Measurements from ENCODE around the gene GADD45A. TPM values are rescaled to one million over a fixed set of nuclear protein-coding genes. Genes with fewer than 3 reads are reported as not detected.

GADD45A gene
- total and polyA plus RNA-seq, 2 donors: 17.8 to 182 TPM

DNA sequence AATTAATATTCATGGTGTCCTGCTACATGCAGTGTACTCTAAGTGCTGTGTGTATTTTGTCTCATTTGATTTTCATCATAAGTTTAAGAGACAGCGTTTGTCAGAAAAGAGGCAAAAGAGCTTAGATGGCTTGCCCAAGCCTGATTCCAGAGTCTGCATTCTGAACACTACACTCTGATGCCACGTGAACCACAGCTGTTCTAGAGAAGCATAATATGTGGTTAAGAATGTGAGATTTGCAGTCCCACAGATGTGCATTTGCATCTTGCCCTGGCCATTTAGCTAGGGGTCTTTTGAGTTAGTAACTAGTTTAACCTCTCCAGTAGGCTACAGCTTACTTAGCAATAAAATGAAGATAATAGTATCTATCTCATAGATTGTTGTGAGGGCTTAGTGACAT lies 9.2 kb upstream of the GADD45A start:
- H3K27ac ChIP-seq (ENCODE audit: low read depth in 1 of 2, low read length in 1 of 2): no peak overlapping the region
- H3K36me3 ChIP-seq (ENCODE audit: control insufficient read depth in 2 of 2, insufficient read depth in 2 of 2, low read length in 1 of 2): no peaks in the 10 kb centered on the region
- no peak overlapping the region for H3K4me3 ChIP-seq (ENCODE audit: low read length in 2 of 2)
- peak in 6 of 9 donors; percentile 23 to 67 (median 30) for DNase-seq (ENCODE audit: low read depth in 6 of 9, low spot score in 9 of 9)
- no peaks in the 10 kb centered on the region for H3K9me3 ChIP-seq (ENCODE audit: control insufficient read depth in 2 of 2, insufficient read depth in 1 of 2, low read length in 1 of 2)
- H3K4me1 ChIP-seq (ENCODE audit: control insufficient read depth in 2 of 2, insufficient read depth in 2 of 2, low read length in 2 of 2): peaks cover 14 to 22% of the 10 kb centered on the region in 2 donors
- 13% methylated on average over 2 of the region's 2 CpGs for WGBS
- H3K27me3 ChIP-seq (ENCODE audit: control insufficient read depth in 2 of 2, insufficient read depth in 1 of 2, low read length in 1 of 2): no peaks in the 10 kb centered on the region

DNA sequence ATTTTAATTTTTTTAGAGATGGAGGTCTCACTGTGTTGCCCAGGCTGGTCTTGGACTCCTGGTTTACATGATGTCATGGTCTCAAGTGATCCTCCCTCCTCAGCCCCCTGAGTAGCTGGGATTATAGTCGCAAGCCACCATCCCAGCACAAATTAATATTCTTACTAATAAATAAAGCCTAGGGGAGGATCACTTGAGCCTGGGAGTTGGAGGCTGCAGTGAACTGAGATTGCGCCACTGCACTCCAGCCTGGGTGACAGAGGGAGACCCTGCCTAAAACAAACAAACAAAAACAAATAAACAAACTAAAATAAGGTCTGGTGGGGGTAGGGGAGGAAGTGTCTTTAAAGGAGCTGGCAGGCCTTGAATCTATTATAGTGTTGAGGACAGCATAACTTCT lies 8.7 kb upstream of the GADD45A start:
- WGBS: over 99% methylated on average over 2 of the region's 2 CpGs
- Histone ChIP-seq H3K27me3 (ENCODE audit: control insufficient read depth in 2 of 2, insufficient read depth in 1 of 2, low read length in 1 of 2) (no peaks in the 10 kb centered on the region), H3K36me3 (ENCODE audit: control insufficient read depth in 2 of 2, insufficient read depth in 2 of 2, low read length in 1 of 2) (no peaks in the 10 kb centered on the region), H3K9me3 (ENCODE audit: control insufficient read depth in 2 of 2, insufficient read depth in 1 of 2, low read length in 1 of 2) (no peaks in the 10 kb centered on the region), H3K4me3 (ENCODE audit: low read length in 2 of 2) (no peak overlapping the region), H3K27ac (ENCODE audit: low read depth in 1 of 2, low read length in 1 of 2) (no peak overlapping the region), H3K4me1 (ENCODE audit: control insufficient read depth in 2 of 2, insufficient read depth in 2 of 2, low read length in 2 of 2) (peaks cover 14 to 22% of the 10 kb centered on the region in 2 donors)
- DNase-seq (ENCODE audit: low read depth in 6 of 9, low spot score in 9 of 9): no peak

DNA sequence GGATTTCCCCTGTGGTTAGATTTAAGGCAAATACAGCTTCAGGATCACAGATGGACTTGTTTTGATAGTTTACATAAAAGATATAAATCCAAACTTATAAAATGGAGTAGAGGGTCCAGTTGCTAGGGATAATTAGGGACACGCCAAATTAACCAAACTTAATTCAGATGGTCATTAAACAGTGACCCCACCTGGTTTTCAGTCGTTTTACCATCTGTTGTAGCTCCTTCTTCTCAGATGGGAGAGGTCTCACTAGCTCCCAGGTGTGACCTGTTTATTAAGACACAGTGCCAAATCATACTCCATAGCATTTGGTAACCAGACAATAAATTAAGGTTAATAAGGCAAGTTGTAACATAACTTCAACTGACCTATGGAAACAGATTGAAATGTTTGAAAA lies 8.1 kb upstream of the GADD45A start:
- peaks cover 14 to 22% of the 10 kb centered on the region in 2 donors for H3K4me1 ChIP-seq (ENCODE audit: control insufficient read depth in 2 of 2, insufficient read depth in 2 of 2, low read length in 2 of 2)
- no peak overlapping the region for H3K4me3 ChIP-seq (ENCODE audit: low read length in 2 of 2)
- H3K36me3 ChIP-seq (ENCODE audit: control insufficient read depth in 2 of 2, insufficient read depth in 2 of 2, low read length in 1 of 2): no peaks in the 10 kb centered on the region
- no peaks in the 10 kb centered on the region for H3K9me3 ChIP-seq (ENCODE audit: control insufficient read depth in 2 of 2, insufficient read depth in 1 of 2, low read length in 1 of 2)
- H3K27me3 ChIP-seq (ENCODE audit: control insufficient read depth in 2 of 2, insufficient read depth in 1 of 2, low read length in 1 of 2): no peaks in the 10 kb centered on the region
- no peak overlapping the region for H3K27ac ChIP-seq (ENCODE audit: low read depth in 1 of 2, low read length in 1 of 2)
- no peak for DNase-seq (ENCODE audit: low read depth in 6 of 9, low spot score in 9 of 9)
- 89% methylated on average over 2 of the region's 2 CpGs for WGBS

DNA sequence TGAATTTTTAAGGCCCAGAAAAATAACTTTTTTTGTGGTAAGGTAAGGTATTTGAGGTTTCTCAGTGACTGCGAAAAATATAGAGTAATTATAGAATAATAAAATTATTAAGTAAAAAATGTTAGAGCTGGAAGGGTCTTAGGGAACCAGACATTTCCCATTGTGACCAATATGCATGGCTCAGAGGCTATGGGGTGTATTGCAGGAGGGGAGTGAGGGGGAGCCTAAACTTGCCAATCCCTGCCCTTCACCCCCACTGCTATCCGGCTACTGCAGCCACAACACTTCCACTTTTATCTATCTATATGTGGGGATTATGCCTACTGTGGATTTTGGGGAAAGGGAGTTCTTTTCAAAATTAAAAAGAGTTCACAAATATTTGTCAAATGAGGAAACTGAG lies 7.6 kb upstream of the GADD45A start:
- Histone ChIP-seq H3K4me1 (ENCODE audit: control insufficient read depth in 2 of 2, insufficient read depth in 2 of 2, low read length in 2 of 2) (peaks cover 14 to 22% of the 10 kb centered on the region in 2 donors), H3K27me3 (ENCODE audit: control insufficient read depth in 2 of 2, insufficient read depth in 1 of 2, low read length in 1 of 2) (no peaks in the 10 kb centered on the region), H3K4me3 (ENCODE audit: low read length in 2 of 2) (no peak overlapping the region), H3K27ac (ENCODE audit: low read depth in 1 of 2, low read length in 1 of 2) (no peak overlapping the region), H3K36me3 (ENCODE audit: control insufficient read depth in 2 of 2, insufficient read depth in 2 of 2, low read length in 1 of 2) (no peaks in the 10 kb centered on the region), H3K9me3 (ENCODE audit: control insufficient read depth in 2 of 2, insufficient read depth in 1 of 2, low read length in 1 of 2) (no peaks in the 10 kb centered on the region)
- WGBS: 96% methylated on average over 2 of the region's 2 CpGs
- no peak for DNase-seq (ENCODE audit: low read depth in 6 of 9, low spot score in 9 of 9)

- H3K4me3 ChIP-seq (ENCODE audit: low read length in 2 of 2): no peak overlapping the region
- no peak overlapping the region for H3K27ac ChIP-seq (ENCODE audit: low read depth in 1 of 2, low read length in 1 of 2)
- no peaks in the 10 kb centered on the region for H3K27me3 ChIP-seq (ENCODE audit: control insufficient read depth in 2 of 2, insufficient read depth in 1 of 2, low read length in 1 of 2)
- DNase-seq (ENCODE audit: low read depth in 6 of 9, low spot score in 9 of 9): no peak
- over 99% methylated on average over 2 of the region's 2 CpGs for WGBS
- peaks cover 14 to 22% of the 10 kb centered on the region in 2 donors for H3K4me1 ChIP-seq (ENCODE audit: control insufficient read depth in 2 of 2, insufficient read depth in 2 of 2, low read length in 2 of 2)
- no peaks in the 10 kb centered on the region for H3K9me3 ChIP-seq (ENCODE audit: control insufficient read depth in 2 of 2, insufficient read depth in 1 of 2, low read length in 1 of 2)
- H3K36me3 ChIP-seq (ENCODE audit: control insufficient read depth in 2 of 2, insufficient read depth in 2 of 2, low read length in 1 of 2): no peaks in the 10 kb centered on the region
These were observed 7.1 kb upstream of the GADD45A start for GRCh38 chr1:67677930-67678329.

DNA sequence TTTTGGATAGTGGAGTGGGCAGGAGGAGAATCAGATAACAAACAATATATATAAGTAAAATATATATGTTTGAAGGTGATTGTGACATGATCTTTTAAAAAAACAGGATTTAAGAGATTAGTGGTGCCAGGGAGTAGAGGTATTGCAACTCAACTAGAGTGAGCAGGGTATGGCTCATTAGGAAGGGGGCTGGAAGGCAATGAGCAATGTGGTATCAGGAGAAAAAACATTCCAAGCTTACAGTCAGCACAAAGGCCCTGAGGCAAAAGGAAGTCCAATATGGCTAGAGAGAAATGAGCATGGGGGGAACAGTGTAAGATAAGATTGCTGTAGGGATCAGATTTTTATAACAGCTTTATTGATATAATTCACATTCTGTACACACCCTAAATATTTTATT lies 5.3 kb upstream of the GADD45A start:
- H3K36me3 ChIP-seq (ENCODE audit: control insufficient read depth in 2 of 2, insufficient read depth in 2 of 2, low read length in 1 of 2): no peaks in the 10 kb centered on the region
- H3K4me3 ChIP-seq (ENCODE audit: low read length in 2 of 2): no peak overlapping the region
- peaks cover 17 to 23% of the 10 kb centered on the region in 2 donors for H3K4me1 ChIP-seq (ENCODE audit: control insufficient read depth in 2 of 2, insufficient read depth in 2 of 2, low read length in 2 of 2)
- no peaks in the 10 kb centered on the region for H3K9me3 ChIP-seq (ENCODE audit: control insufficient read depth in 2 of 2, insufficient read depth in 1 of 2, low read length in 1 of 2)
- H3K27ac ChIP-seq (ENCODE audit: low read depth in 1 of 2, low read length in 1 of 2): no peak overlapping the region
- H3K27me3 ChIP-seq (ENCODE audit: control insufficient read depth in 2 of 2, insufficient read depth in 1 of 2, low read length in 1 of 2): no peaks in the 10 kb centered on the region
- no peak for DNase-seq (ENCODE audit: low read depth in 6 of 9, low spot score in 9 of 9)

DNA sequence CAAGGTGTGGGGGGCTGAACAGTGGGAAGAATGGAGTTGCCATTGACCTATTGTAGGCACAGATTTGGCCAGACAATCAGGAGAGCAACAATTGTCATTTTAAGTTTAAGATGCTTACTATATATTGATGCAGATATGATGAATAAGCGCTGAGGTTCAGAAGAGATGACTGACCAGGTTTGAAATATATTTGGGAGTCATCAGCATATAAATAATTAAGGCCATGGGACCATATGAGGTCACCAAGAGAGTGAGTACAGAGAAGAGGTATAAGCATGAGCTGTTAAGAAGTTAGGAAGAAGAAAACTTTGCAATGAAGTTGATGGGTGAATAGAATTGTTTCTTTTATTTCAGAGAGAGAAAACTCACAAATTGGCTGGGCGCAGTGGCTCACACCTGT lies 4.5 kb upstream of the GADD45A start:
- Histone ChIP-seq H3K36me3 (ENCODE audit: control insufficient read depth in 2 of 2, insufficient read depth in 2 of 2, low read length in 1 of 2) (no peaks in the 10 kb centered on the region), H3K9me3 (ENCODE audit: control insufficient read depth in 2 of 2, insufficient read depth in 1 of 2, low read length in 1 of 2) (no peaks in the 10 kb centered on the region), H3K4me3 (ENCODE audit: low read length in 2 of 2) (no peak overlapping the region), H3K4me1 (ENCODE audit: control insufficient read depth in 2 of 2, insufficient read depth in 2 of 2, low read length in 2 of 2) (peaks cover 10 to 16% of the 10 kb centered on the region in 2 donors), H3K27ac (ENCODE audit: low read depth in 1 of 2, low read length in 1 of 2) (no peak overlapping the region), H3K27me3 (ENCODE audit: control insufficient read depth in 2 of 2, insufficient read depth in 1 of 2, low read length in 1 of 2) (no peaks in the 10 kb centered on the region)
- no peak for DNase-seq (ENCODE audit: low read depth in 6 of 9, low spot score in 9 of 9)
- over 99% methylated on average over 2 of the region's 2 CpGs for WGBS

DNA sequence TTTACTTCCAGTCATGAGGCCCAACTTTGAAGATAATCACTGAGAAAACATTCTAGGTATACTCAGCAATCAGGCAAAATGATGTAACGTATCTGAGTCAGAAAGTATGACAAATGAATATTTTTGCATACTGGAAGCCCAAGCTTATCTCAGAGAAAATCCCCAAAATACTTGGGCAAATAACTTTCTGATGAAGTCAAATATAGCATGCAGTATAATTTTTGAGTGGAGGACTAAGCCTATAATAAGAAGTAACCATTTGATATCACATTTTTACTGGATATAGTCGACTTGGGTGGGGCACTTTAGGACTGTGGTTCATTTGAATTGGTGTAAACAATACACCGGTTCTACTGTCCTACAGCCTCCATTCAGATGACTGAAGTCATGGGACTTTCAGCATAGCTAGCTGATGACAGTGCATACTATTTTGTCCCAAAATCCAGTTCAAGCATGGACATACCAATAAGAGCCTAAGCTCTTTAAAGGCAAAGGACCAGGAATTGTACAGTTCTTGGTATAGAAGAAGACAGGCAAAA lies 2.3 kb upstream of the GADD45A start:
- Histone ChIP-seq H3K9me3 (ENCODE audit: control insufficient read depth in 2 of 2, insufficient read depth in 1 of 2, low read length in 1 of 2) (no peaks in the 10 kb centered on the region), H3K27ac (ENCODE audit: low read depth in 1 of 2, low read length in 1 of 2) (no peak overlapping the region), H3K27me3 (ENCODE audit: control insufficient read depth in 2 of 2, insufficient read depth in 1 of 2, low read length in 1 of 2) (no peaks in the 10 kb centered on the region), H3K36me3 (ENCODE audit: control insufficient read depth in 2 of 2, insufficient read depth in 2 of 2, low read length in 1 of 2) (peaks cover 0 to 6% of the 10 kb centered on the region in 2 donors), H3K4me3 (ENCODE audit: low read length in 2 of 2) (no peak overlapping the region), H3K4me1 (ENCODE audit: control insufficient read depth in 2 of 2, insufficient read depth in 2 of 2, low read length in 2 of 2) (peaks cover 10 to 12% of the 10 kb centered on the region in 2 donors)
- 96% methylated on average over 3 of the region's 3 CpGs for WGBS
- DNase-seq (ENCODE audit: low read depth in 6 of 9, low spot score in 9 of 9): no peak

- Histone ChIP-seq H3K36me3 (ENCODE audit: control insufficient read depth in 2 of 2, insufficient read depth in 2 of 2, low read length in 1 of 2) (peaks cover 0 to 9% of the 10 kb centered on the region in 2 donors), H3K4me1 (ENCODE audit: control insufficient read depth in 2 of 2, insufficient read depth in 2 of 2, low read length in 2 of 2) (peaks cover 10 to 12% of the 10 kb centered on the region in 2 donors), H3K4me3 (ENCODE audit: low read length in 2 of 2) (no peak overlapping the region), H3K9me3 (ENCODE audit: control insufficient read depth in 2 of 2, insufficient read depth in 1 of 2, low read length in 1 of 2) (no peaks in the 10 kb centered on the region), H3K27ac (ENCODE audit: low read depth in 1 of 2, low read length in 1 of 2) (peak overlapping the region in 1 of 2 donors; percentile 29), H3K27me3 (ENCODE audit: control insufficient read depth in 2 of 2, insufficient read depth in 1 of 2, low read length in 1 of 2) (no peaks in the 10 kb centered on the region)
- WGBS: 94% methylated on average over 3 of the region's 3 CpGs
- no peak for DNase-seq (ENCODE audit: low read depth in 6 of 9, low spot score in 9 of 9)
These were observed 1.7 kb upstream of the GADD45A start for GRCh38 chr1:67683316-67683715.
